Tibial nerve (tissue), 3 donors: ENCODE data around the gene NUP210.

Experiments
- CTCF ChIP-seq, 5 experiments: fragments of 200-600 bp in 3 of 5; fragments of 450-650 bp in 2 of 5; sonication (generic) in 3 of 5; IDR thresholded peaks; one replicate each; pipeline ENCODE4 v1.5.1; 2016 to 2019; ENCODE audit warnings: antibody characterized with exemption in 5 of 5, mild to moderate bottlenecking in 3 of 5, moderate library complexity in 2 of 5
- POLR2A ChIP-seq, 2 donors: fragments of 450-650 bp; IDR thresholded peaks; one replicate each; pipeline ENCODE4 v1.6.1; 2017; ENCODE audit warnings: antibody characterized with exemption in 2 of 2, mild to moderate bottlenecking in 2 of 2, moderate library complexity in 2 of 2

GRCh38 chr3:13339833-13340232, 80.3 kb downstream of the NUP210 start:
- TF ChIP-seq CTCF (IDR thresholded peaks at IDR 0.05) (no peak), POLR2A (IDR thresholded peaks at IDR 0.05) (no peak)
